Activated T-cell treated with anti-CD3 and anti-CD28 coated beads, Interleukin-2, amount 50 U/mL, for 72 hours (primary cell): ENCODE data around the gene DYNC1H1. TPM values are rescaled to one million over a fixed set of nuclear protein-coding genes. Genes with fewer than 3 reads are reported as not detected.
"Not testable (repeated sequence)": the region's sequence is repeated elsewhere in the genome, so short reads cannot be mapped to it uniquely, and the experiment has no call there.

Experiments
- ATAC-seq, 2 donors: fragments of 150-1000 bp; cut with Tn5 transposase; replicated peaks in 1 of 2; 2 replicates each; pipeline ENCODE4 v1.10.0; 2021; ENCODE audit warnings: moderate library complexity in 2 of 2, mild to moderate bottlenecking in 1 of 2
- DNase-seq, 2 donors: peaks; one replicate each; pipeline ENCODE4 v3.0.0; 2021 to 2022; ENCODE audit warnings: mixed read lengths in 1 of 2
- H3K27ac Mint-ChIP-seq: one replicate; pipeline ENCODE4 v1.8.0; 2022; ENCODE audit warnings: mild to moderate bottlenecking, moderate library complexity, mixed read lengths
- H3K27me3 Mint-ChIP-seq: one replicate; pipeline ENCODE4 v1.8.0; 2022; ENCODE audit warnings: low read depth, mixed read lengths
- H3K36me3 Mint-ChIP-seq, 2 donors: one replicate each; pipeline ENCODE4 v1.8.0; 2022; ENCODE audit warnings: mixed read lengths in 2 of 2, mild to moderate bottlenecking in 1 of 2; ENCODE audit not compliant: insufficient read depth in 2 of 2
- H3K4me1 Mint-ChIP-seq: one replicate; pipeline ENCODE4 v1.8.0; 2022; ENCODE audit warnings: low read depth, mixed read lengths
- H3K4me3 Mint-ChIP-seq, 2 donors: one replicate each; pipeline ENCODE4 v1.8.0; 2022; ENCODE audit warnings: mild to moderate bottlenecking in 2 of 2, mixed read lengths in 2 of 2, moderate library complexity in 2 of 2
- H3K9me3 Mint-ChIP-seq, 2 donors: one replicate each; pipeline ENCODE4 v1.8.0; 2022; ENCODE audit warnings: mixed read lengths in 2 of 2
- total RNA-seq, 2 donors: library from RNA; stranded (reverse); gene quantifications; one replicate each; pipeline ENCODE4 v1.2.3, GENCODE V29; 2022

The DYNC1H1 gene
- total RNA-seq, 2 donors from 2014 or later: 300 to 335 TPM

- Mint-ChIP-seq H3K4me1 (peaks cover 47% of the 10 kb centered on the region), H3K4me3 (peak overlapping the region in 1 of 2 donors; percentile 17)
- no peak for DNase-seq
These were observed 116.1 kb downstream of the DYNC1H1 start for GRCh38 chr14:102080183-102081080.

GRCh38 chr14:102081231-102082080 is 117.1 kb downstream of the DYNC1H1 start:
- Mint-ChIP-seq H3K4me3 (peak overlapping the region in 1 of 2 donors; percentile 86), H3K27ac (peak overlapping the region; percentile 92), H3K36me3 (peaks cover 31 to 72% of the 10 kb centered on the region in 2 donors), H3K9me3 (no peaks in the 10 kb centered on the region), H3K27me3 (no peaks in the 10 kb centered on the region), H3K4me1 (peaks cover 54% of the 10 kb centered on the region)
- ATAC-seq (no peak), DNase-seq (no peak)

More at GRCh38 chr14:102080183-102081080, 116.1 kb downstream of the DYNC1H1 start:
- Mint-ChIP-seq H3K27ac (peak overlapping the region; percentile 92), H3K36me3 (peaks cover 24 to 63% of the 10 kb centered on the region in 2 donors), H3K9me3 (no peaks in the 10 kb centered on the region), H3K27me3 (no peaks in the 10 kb centered on the region)
- no peak for ATAC-seq

GRCh38 chr14:102084522-102084921 is 120.1 kb downstream of the DYNC1H1 start:
- Mint-ChIP-seq H3K4me3 (peak overlapping the region; percentile 76 to 86), H3K27ac (peak overlapping the region; percentile 91), H3K36me3 (peaks cover 31 to 58% of the 10 kb centered on the region in 2 donors), H3K4me1 (peaks cover 70% of the 10 kb centered on the region)
- H3K27me3 Mint-ChIP-seq, H3K9me3 Mint-ChIP-seq, DNase-seq, ATAC-seq: not testable (repeated sequence)

DNA sequence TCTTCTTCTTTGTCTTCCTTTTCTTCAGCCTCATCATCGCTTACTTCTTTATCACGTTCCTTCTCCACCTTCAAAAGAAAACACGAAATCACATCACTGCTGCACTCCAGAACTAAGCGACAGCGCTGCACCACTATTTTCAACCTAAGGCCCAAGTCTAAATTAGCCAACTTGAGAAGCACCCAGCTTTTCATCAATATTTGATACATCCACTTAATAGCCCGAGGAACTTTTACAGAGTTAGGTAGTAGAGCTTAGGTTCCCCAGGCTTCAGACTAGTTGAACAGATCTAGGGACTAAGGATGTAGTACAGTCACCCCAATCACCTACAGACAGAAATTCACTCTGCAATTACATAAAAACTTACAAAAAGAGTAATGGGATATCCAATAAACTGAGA is 120.6 kb downstream of the DYNC1H1 start:
- no peaks in the 10 kb centered on the region for H3K27me3 Mint-ChIP-seq
- peak overlapping the region; percentile 76 to 86 for H3K4me3 Mint-ChIP-seq
- H3K4me1 Mint-ChIP-seq: peaks cover 75% of the 10 kb centered on the region
- DNase-seq (no peak), ATAC-seq (no peak)
- H3K36me3 Mint-ChIP-seq: peaks cover 30 to 56% of the 10 kb centered on the region in 2 donors
- H3K27ac Mint-ChIP-seq: peak overlapping the region; percentile 91
- no peaks in the 10 kb centered on the region for H3K9me3 Mint-ChIP-seq

- peaks cover 80% of the 10 kb centered on the region for H3K4me1 Mint-ChIP-seq
- DNase-seq (no peak), ATAC-seq (no peak)
- peak overlapping the region; percentile 91 for H3K27ac Mint-ChIP-seq
- H3K4me3 Mint-ChIP-seq: peak overlapping the region; percentile 76 to 86
- H3K36me3 Mint-ChIP-seq: peaks cover 30 to 54% of the 10 kb centered on the region in 2 donors
- no peaks in the 10 kb centered on the region for H3K9me3 Mint-ChIP-seq
- no peaks in the 10 kb centered on the region for H3K27me3 Mint-ChIP-seq
These were observed 121.1 kb downstream of the DYNC1H1 start for GRCh38 chr14:102085488-102085887.

DNA sequence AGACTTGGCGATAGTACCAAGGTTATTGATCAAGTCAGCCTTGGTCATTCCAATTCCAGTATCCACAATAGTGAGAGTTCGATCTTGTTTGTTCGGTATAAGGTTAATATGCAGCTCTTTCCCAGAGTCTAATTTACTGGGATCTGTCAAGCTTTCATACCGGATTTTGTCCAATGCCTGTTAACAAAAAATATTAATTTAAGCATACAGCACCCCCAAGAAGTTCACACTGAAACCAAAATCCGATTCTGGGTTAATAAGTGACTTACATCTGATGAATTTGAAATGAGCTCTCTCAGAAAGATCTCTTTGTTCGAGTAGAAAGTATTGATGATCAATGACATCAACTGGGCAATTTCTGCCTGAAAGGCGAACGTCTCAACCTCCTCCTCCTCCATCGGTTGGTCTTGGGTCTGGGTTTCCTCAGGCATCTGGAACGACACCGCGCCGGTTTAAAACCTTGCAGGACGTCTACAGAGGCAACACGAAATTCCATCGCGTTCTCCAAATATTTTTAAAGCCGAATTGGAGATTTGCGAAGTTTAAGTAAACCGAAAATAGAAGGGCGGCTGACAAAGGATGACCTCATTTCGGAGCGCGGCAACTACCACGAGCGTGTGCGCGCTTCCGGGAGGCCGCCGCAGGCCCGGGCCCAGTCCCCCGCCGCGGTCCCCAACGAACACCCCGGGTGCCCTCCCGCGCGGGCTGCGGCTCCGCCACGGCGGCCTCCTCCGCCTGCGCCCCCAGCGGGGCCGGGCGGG is 121.8 kb downstream of the DYNC1H1 start:
- peaks cover 79% of the 10 kb centered on the region for H3K4me1 Mint-ChIP-seq
- H3K9me3 Mint-ChIP-seq: no peaks in the 10 kb centered on the region
- DNase-seq (peak; percentile 75 to 79), ATAC-seq (peak; percentile 52 to 56)
- no peaks in the 10 kb centered on the region for H3K27me3 Mint-ChIP-seq
- H3K4me3 Mint-ChIP-seq: peak overlapping the region; percentile 76 to 86
- H3K36me3 Mint-ChIP-seq: peaks cover 30 to 50% of the 10 kb centered on the region in 2 donors
- H3K27ac Mint-ChIP-seq: peak overlapping the region; percentile 91

- ATAC-seq (no peak), DNase-seq (no peak)
- H3K4me3 Mint-ChIP-seq: peak overlapping the region; percentile 96
- H3K4me1 Mint-ChIP-seq: peaks cover 74% of the 10 kb centered on the region
- H3K27me3 Mint-ChIP-seq: no peaks in the 10 kb centered on the region
- peaks cover 30 to 45% of the 10 kb centered on the region in 2 donors for H3K36me3 Mint-ChIP-seq
- no peaks in the 10 kb centered on the region for H3K9me3 Mint-ChIP-seq
- H3K27ac Mint-ChIP-seq: peak overlapping the region; percentile 97
These were observed 122.3 kb downstream of the DYNC1H1 start for GRCh38 chr14:102086709-102086971.

GRCh38 chr14:102086972-102087761 is 122.8 kb downstream of the DYNC1H1 start, which contains the start of gene HSP90AA1:
Gene HSP90AA1, minus strand, starts transcription at chr14:102087044. Its CDS starts 666 bp downstream, at chr14:102086378.
- Mint-ChIP-seq H3K27me3 (no peaks in the 10 kb centered on the region), H3K36me3 (peaks cover 27 to 39% of the 10 kb centered on the region in 2 donors), H3K9me3 (no peaks in the 10 kb centered on the region), H3K4me3 (peak within 1 kb of the TSS; percentile 96), H3K27ac (peak within 1 kb of the TSS; percentile 97), H3K4me1 (peaks cover 69% of the 10 kb centered on the region)
- DNase-seq: peak; percentile 94 to 96
- peak; percentile 79 to 80 for ATAC-seq

- H3K4me3 Mint-ChIP-seq: peak overlapping the region; percentile 96
- H3K4me1 Mint-ChIP-seq: peaks cover 64% of the 10 kb centered on the region
- H3K27me3 Mint-ChIP-seq: no peaks in the 10 kb centered on the region
- ATAC-seq (no peak), DNase-seq (no peak)
- peaks cover 25 to 35% of the 10 kb centered on the region in 2 donors for H3K36me3 Mint-ChIP-seq
- no peaks in the 10 kb centered on the region for H3K9me3 Mint-ChIP-seq
- peak overlapping the region; percentile 96 for H3K27ac Mint-ChIP-seq
These were observed 123.3 kb downstream of the DYNC1H1 start for GRCh38 chr14:102087762-102088011.

DNA sequence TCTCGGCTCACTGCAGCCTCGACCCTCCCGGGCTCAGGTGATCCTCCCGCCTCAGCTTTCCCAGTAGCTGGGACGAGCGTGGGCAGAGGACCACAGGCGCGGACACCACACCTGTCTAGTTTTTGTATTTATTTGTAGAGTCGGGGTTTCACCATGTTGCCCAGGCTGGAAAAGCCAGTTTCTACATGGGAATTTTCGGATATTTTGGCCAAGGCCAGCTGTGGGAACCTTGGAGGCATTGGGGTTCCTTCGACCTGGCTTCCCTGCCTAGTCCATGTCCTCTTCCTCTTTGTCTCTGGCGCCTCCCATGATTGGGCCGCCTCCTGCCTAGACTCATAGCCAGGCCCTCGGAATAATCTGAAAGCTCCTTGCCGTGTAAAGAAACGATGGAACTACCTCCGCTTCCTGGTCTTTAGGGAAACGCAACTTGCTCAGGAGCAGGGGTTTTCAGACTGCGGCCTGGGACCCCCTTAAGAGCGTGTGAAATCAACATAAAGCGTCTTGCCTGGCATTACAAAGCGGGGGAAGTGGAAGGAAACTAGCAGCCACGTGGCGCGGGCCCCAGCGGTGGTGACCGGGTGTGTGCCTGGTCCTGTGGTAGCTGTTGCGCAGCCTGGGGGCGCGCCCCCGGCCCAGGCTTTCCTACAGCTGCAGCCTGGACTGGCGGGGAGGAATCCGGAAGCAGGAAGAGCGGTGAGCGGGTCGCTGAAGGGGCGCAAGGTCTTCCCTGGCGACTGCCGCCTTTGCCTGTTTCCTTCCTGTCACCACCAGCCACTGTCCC is 123.8 kb downstream of the DYNC1H1 start:
- H3K27ac Mint-ChIP-seq: peak overlapping the region; percentile 96
- H3K27me3 Mint-ChIP-seq: no peaks in the 10 kb centered on the region
- H3K9me3 Mint-ChIP-seq: no peaks in the 10 kb centered on the region
- DNase-seq (peak; percentile 64 to 65), ATAC-seq (peak; percentile 4 to 12)
- H3K4me1 Mint-ChIP-seq: peaks cover 59% of the 10 kb centered on the region
- H3K4me3 Mint-ChIP-seq: peak overlapping the region; percentile 96
- H3K36me3 Mint-ChIP-seq: peaks cover 21 to 30% of the 10 kb centered on the region in 2 donors

GRCh38 chr14:102089621-102090343 is 125.4 kb downstream of the DYNC1H1 start:
- no peak for ATAC-seq
- Mint-ChIP-seq H3K9me3 (no peaks in the 10 kb centered on the region), H3K4me3 (peak overlapping the region; percentile 96), H3K36me3 (peaks cover 12 to 17% of the 10 kb centered on the region in 2 donors), H3K27me3 (no peaks in the 10 kb centered on the region), H3K27ac (peak overlapping the region; percentile 91), H3K4me1 (peaks cover 50% of the 10 kb centered on the region)
- no peak for DNase-seq
